T-helper 1 cell treated with Interleukin-12 subunit alpha and Interleukin-12 subunit beta and Interleukin-4 antibody, amounts not matched to agents 30 μg/mL and 1 μg/mL, for 36 hours (primary cell): ENCODE data around the gene NNAT.

Source experiments
- H3K27ac Mint-ChIP-seq: one replicate; pipeline ENCODE4 v1.8.0; 2021; ENCODE audit warnings: mild to moderate bottlenecking, mixed read lengths
- H3K27me3 Mint-ChIP-seq: one replicate; pipeline ENCODE4 v1.8.0; 2021; ENCODE audit warnings: low read depth, mixed read lengths
- H3K36me3 Mint-ChIP-seq: one replicate; pipeline ENCODE4 v1.8.0; 2021; ENCODE audit warnings: low read depth, mixed read lengths
- H3K4me1 Mint-ChIP-seq: one replicate; pipeline ENCODE4 v1.8.0; 2021; ENCODE audit warnings: low read depth, mixed read lengths
- H3K4me3 Mint-ChIP-seq: one replicate; pipeline ENCODE4 v1.8.0; 2021; ENCODE audit warnings: mild to moderate bottlenecking, moderate library complexity, mixed read lengths
- H3K9me3 Mint-ChIP-seq: one replicate; pipeline ENCODE4 v1.8.0; 2021; ENCODE audit warnings: mixed read lengths

NNAT gene

DNA sequence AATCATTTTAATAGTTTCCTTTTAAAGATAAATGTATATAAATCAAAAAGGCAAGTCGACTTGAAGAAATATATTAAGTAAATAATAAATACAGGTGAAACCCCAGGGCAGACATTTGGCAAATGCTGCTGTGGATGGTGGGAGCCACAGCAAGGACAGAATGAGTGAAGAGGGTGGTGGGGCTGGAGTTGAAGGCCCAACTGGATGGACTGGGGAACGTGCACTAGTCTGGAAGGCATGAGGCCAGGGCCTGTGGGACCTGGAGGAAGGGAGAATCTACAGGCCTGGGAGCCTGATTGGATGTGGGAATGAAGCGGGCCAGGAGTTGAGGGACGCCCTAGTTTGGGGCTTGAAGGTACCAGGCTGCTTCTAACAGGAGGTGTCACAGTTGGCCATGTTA, 37.3 kb downstream of the NNAT start:
- Mint-ChIP-seq H3K27ac (no peak overlapping the region), H3K4me1 (no peaks in the 10 kb centered on the region), H3K9me3 (no peaks in the 10 kb centered on the region), H3K4me3 (no peak overlapping the region), H3K27me3 (peaks cover 9% of the 10 kb centered on the region), H3K36me3 (no peaks in the 10 kb centered on the region)

DNA sequence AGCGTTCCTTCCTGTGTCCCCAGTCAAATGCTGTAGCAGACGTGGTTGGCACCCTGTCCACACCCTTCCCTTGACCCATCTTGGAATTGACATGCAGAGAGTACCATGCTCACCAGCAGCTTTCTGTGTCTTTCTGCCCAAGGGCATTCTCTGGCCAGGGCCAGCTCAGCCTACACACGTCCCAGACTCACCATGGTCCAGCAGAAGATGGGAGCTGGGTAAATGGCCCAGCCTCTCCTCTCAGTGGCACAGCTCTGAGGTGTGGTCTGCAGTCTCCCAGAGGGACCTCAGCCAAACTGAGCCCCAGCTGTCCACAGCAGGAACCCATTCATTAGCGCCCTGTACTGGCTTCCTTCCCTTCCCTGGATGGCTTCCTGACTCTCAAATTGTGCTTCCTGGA, 37.7 kb downstream of the NNAT start:
- Mint-ChIP-seq H3K36me3 (no peaks in the 10 kb centered on the region), H3K9me3 (no peaks in the 10 kb centered on the region), H3K27ac (no peak overlapping the region), H3K27me3 (peaks cover 6% of the 10 kb centered on the region), H3K4me3 (no peak overlapping the region), H3K4me1 (no peaks in the 10 kb centered on the region)

DNA sequence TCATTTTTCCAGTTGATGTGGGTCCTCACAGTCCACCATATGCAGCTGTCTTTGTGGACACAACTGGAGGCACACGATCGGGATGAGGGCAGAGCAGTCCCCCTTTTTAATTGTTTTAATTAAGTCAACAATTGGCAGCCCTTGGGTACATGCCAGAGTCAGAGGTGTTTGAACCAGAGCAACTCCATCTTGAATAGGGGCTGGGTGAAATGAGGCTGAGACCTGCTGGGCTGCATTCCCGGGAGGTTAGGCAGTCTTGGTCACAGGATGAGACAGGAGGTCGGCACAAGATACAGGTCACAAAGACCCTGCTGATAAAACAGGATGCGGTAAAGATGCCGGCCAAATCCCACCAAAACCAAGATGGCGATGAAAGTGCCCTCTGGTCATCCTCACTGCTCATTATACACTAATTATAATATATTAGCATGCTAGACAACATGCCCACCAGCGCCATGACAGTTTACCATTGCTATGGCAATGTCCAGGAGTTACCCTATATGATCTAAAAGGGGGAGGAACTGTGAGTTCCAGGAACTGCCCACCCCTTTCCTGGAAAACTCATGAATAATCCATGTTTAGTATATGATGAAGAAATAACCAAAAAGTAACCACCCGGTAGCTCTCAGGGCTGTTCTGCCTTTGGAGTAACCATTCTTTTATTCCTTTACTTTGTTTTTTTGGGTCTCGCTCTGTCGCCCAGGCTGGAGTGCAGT, 38.4 kb downstream of the NNAT start:
- H3K27me3 Mint-ChIP-seq: peaks cover 6% of the 10 kb centered on the region
- H3K27ac Mint-ChIP-seq: no peak overlapping the region
- no peaks in the 10 kb centered on the region for H3K9me3 Mint-ChIP-seq
- H3K36me3 Mint-ChIP-seq: no peaks in the 10 kb centered on the region
- no peaks in the 10 kb centered on the region for H3K4me1 Mint-ChIP-seq
- H3K4me3 Mint-ChIP-seq: no peak overlapping the region

DNA sequence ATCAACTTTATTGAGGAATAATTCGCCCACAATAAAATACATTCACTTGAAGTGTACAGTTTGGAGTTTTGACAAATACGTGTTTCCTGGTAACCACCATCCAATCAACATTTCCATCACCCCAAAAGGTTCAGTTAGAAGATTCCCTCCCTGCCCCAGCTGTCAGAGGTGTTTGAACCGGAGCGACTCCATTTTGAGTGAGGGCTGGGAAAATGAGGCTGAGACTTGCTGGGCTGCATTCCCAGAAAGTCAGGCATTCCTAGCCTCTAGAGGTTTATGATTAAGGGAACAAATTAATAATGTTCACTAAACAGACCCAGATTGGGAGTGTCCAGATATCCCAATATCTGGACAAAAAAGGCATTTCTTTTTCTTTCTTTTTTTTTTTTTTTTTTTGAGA, 39.6 kb downstream of the NNAT start:
- Mint-ChIP-seq H3K4me1 (no peaks in the 10 kb centered on the region), H3K27ac (no peak overlapping the region), H3K9me3 (no peaks in the 10 kb centered on the region), H3K27me3 (peaks cover 14% of the 10 kb centered on the region), H3K36me3 (no peaks in the 10 kb centered on the region), H3K4me3 (no peak overlapping the region)

DNA sequence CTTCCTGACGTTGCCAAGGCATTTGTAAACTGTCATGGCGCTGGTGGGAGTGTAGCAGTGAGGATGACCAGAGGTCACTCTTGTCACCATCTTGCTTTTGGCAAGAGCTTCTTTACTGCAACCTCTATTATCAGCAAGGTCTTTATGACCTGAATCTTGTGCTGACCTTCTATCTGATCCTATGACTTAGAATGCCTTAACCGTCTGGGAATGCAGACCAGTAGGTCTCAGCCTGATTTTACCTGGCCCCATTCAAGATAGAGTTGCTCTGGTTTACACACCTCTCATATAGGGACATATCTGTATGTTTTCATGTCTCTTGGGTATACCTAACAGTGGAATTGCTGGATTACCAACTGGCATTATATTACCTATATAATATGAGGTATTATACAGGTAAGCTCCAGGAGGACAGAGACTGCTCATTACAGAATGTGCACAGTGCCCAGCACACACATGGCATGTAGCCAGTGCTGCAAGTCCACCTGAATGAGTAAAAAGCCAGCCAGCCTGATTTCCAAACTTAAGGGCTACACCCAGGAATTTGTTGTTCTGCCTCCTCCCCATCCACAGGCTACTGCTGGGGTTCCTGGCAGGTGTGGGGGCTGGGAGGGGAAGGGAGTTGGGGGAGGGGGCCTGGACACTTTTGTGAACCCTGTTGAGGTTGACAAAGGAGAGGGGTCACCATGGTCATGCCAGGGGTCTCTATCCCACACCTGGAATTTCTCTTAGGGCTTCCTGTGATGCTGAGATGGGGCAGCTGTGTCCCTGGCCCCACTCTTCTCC, 41.8 kb downstream of the NNAT start:
- Mint-ChIP-seq H3K36me3 (no peaks in the 10 kb centered on the region), H3K27ac (no peak overlapping the region), H3K9me3 (no peaks in the 10 kb centered on the region), H3K4me3 (no peak overlapping the region), H3K27me3 (peaks cover 22% of the 10 kb centered on the region), H3K4me1 (peaks cover 1% of the 10 kb centered on the region)

DNA sequence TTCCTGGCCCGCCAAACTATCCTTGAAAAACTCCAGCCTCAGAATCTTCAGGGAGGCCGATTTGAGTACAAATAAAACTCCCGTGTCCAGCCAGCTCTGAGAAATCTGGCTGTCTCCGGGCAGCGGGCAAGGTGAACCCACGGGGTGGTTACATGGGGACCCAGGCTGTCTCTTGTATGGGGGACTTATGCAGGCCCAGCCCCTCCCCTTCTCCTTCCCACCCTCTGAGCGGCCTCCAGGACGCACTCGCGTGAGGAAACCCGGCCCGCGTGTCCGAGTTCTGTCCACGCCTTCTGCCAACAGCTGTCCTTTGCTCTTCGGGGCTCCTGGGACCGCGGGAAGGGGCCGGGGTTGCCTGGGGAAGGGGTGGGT, 43.0 kb downstream of the NNAT start:
- H3K4me1 Mint-ChIP-seq: peaks cover 1% of the 10 kb centered on the region
- H3K4me3 Mint-ChIP-seq: no peak overlapping the region
- no peak overlapping the region for H3K27ac Mint-ChIP-seq
- peaks cover 30% of the 10 kb centered on the region for H3K27me3 Mint-ChIP-seq
- no peaks in the 10 kb centered on the region for H3K36me3 Mint-ChIP-seq
- H3K9me3 Mint-ChIP-seq: no peaks in the 10 kb centered on the region

DNA sequence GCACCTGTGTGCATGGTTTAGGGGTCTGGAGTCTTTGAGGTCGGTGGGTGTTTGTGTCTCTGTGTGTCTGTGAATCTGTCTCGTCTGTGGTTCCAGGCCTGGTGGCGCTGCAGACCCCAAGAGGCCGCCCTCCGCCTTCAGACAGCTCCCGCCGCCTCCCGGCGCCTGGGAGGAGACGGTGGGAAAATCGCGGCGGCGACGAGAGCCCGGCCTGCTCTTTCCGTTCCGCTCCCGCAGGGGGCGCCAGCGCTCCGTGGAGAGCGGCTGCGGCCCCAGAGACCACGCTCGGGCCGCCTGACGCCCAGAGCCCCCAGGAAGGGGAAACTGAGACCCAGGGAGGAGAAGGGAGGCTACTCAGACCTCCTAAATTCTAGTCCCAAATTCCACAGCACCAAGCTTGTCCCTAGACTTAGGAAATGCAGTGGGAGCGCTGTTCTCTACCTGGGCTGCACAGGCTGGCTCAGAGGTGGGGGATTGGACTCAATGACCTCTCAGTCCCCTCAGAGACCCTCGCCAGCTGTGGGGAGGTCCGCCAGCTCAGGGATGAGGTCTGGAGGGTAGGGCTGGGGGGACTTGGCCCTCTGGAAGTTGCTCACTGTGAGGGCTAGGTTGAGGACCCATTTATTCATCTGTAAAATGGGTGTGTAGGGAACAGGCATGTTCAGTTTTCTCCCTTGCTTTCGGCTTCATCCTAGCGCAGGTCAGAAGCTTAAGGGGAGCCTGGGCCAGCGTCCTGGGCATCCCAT, 43.5 kb downstream of the NNAT start:
- H3K27ac Mint-ChIP-seq: no peak overlapping the region
- no peaks in the 10 kb centered on the region for H3K36me3 Mint-ChIP-seq
- no peaks in the 10 kb centered on the region for H3K9me3 Mint-ChIP-seq
- H3K4me3 Mint-ChIP-seq: no peak overlapping the region
- H3K4me1 Mint-ChIP-seq: peaks cover 1% of the 10 kb centered on the region
- peaks cover 34% of the 10 kb centered on the region for H3K27me3 Mint-ChIP-seq

DNA sequence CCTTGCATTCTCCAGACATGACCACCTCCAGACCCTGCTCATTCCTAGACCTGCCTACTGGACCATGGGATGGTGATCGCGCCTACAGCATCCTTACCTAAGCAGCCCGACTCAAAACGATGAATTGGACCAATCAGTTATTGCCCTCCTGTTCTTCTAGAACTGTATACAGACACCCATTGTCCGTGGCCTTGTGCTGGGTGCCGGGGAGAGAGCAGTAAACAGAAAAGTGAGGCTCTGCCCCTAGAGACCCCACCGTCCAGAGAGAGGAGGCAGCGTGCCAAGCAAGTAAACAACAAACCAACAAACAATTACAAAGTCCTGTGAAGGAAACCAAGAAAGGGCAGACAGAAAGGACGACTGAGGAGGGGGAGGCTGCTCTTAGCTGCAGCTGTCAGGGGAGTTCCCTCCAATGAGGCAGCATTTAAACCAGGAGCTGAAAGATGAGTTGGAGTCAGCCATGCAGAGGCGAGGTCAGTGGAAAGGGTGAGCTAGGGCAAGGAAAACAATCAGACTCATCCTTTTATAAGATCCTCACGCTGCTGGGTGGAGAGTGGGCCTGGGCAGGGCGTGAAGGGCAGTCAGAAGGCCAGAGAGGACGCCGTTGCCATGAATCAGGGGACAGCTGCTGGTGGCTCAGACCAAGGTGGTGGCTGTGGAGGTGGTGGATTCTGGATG, 44.2 kb downstream of the NNAT start:
- no peaks in the 10 kb centered on the region for H3K9me3 Mint-ChIP-seq
- H3K4me3 Mint-ChIP-seq: no peak overlapping the region
- H3K4me1 Mint-ChIP-seq: peaks cover 1% of the 10 kb centered on the region
- peaks cover 40% of the 10 kb centered on the region for H3K27me3 Mint-ChIP-seq
- H3K36me3 Mint-ChIP-seq: no peaks in the 10 kb centered on the region
- no peak overlapping the region for H3K27ac Mint-ChIP-seq

DNA sequence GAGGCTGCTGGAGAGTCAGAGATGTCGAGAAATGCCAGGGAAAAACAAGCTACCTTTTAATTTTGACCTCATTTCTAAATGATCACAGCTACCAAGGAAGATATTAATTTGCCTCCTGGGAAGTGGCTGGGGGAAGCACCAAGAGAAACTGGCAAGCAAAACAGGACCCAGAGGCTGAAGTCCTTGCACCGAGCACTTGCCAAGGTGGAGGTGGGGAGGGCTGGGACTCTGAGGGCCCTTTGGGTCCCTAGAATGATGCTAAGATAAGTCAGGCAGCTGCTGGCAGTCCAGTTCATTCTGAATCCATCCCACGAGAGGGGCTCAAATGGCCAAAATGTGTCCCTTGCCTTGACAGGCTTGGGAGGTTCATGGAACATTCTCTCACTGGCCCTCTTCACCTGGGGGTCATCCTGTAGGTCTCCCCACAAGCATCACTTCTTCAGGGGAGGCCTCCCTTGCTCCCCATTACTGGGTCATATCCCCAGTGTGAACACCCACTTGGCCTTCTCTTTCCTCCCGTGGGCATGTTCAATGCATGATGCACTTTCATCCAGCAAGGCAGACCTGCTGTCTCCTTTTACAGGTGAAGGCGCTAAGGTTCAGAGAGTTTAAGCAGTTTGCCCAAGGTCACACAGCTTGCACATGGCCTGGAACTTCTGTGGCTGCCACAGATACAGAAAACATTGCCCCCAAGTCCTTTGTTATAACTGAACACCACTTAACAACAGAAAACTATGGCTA, 45.7 kb downstream of the NNAT start:
- no peak overlapping the region for H3K27ac Mint-ChIP-seq
- H3K27me3 Mint-ChIP-seq: peaks cover 41% of the 10 kb centered on the region
- H3K36me3 Mint-ChIP-seq: no peaks in the 10 kb centered on the region
- no peaks in the 10 kb centered on the region for H3K9me3 Mint-ChIP-seq
- H3K4me1 Mint-ChIP-seq: peaks cover 1% of the 10 kb centered on the region
- H3K4me3 Mint-ChIP-seq: no peak overlapping the region

DNA sequence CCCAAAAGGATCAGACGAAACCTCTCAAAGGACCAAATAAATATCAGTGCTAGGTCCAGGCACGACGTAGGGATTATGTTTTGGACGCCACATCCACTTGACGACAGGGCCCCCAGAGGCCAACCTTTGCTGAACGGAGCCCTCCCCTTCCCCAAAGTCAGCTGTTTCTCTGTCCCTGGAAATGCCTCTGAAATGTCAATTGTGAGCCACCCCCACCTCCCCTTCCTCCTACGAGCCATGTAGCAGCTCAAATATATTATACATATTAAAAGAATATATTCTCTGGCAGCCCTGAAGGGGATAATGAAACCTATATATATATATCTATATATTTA, 46.2 kb downstream of the NNAT start:
- Mint-ChIP-seq H3K27me3 (peaks cover 41% of the 10 kb centered on the region), H3K4me3 (no peak overlapping the region), H3K27ac (no peak overlapping the region), H3K36me3 (no peaks in the 10 kb centered on the region), H3K9me3 (no peaks in the 10 kb centered on the region), H3K4me1 (peaks cover 1% of the 10 kb centered on the region)

DNA sequence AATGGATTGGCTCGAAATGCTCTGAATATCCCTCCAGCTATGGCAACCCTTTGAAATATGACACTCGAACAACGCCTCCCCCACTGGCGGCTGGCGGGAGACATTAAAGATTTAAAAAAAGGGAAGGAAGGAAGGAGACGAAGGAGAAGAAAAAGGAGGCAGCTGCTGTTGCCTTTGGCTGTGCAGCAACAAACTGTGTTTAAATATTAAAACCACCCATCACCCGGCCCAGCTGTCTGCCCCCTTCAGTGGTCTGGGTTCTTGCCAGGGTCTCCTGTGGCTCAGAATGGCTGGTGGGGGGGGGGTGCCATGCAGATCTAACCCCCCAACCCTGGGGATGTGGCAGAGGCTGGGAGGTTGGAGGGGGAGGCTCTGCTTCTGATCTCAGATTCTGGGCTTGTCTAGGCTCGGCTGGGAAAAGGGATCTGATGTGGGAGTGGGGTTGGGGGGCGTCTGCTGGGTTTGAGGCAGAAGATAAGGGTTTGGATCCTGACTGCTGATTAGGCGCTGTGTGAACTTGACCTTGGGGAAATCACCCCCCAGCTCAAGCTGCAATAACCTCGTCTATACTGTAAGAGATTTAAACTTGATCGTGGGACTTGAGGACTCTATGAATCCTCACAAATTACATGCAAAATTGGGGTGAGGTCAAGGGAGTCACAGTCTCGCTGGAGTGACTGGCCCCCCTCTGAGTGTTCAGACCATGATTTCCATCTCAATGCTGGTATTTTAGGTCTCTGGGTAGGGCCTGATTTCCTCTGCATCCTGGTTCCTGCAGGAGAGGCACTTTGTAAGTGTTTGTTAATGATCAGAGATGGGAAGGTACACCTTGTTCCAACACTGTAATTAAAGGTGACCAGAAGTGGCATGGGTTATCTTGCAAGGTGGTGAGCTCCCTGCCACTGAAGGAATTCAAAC, 46.9 kb downstream of the NNAT start:
- no peaks in the 10 kb centered on the region for H3K36me3 Mint-ChIP-seq
- H3K27me3 Mint-ChIP-seq: peaks cover 41% of the 10 kb centered on the region
- no peak overlapping the region for H3K27ac Mint-ChIP-seq
- H3K9me3 Mint-ChIP-seq: no peaks in the 10 kb centered on the region
- H3K4me3 Mint-ChIP-seq: no peak overlapping the region
- H3K4me1 Mint-ChIP-seq: peaks cover 1% of the 10 kb centered on the region

DNA sequence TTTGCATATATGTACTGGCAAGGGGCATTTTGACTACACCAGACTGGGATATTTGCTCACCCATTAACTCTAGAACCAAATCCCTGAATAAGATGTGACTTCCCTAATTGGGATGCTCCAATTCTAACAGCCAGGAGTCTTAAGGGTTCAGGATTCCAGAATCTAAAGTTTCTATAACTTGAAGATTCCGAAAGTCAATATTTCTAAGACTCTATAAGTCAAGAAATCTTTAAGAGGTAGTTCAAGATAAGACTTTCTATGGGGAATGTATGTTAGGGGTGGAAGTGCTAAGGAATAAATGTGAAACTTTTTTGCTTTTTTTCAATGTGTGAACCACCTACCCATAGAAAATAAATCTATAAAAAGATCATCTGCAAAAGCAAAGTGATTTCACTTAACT, 49.4 kb downstream of the NNAT start:
- no peak overlapping the region for H3K4me3 Mint-ChIP-seq
- no peaks in the 10 kb centered on the region for H3K9me3 Mint-ChIP-seq
- peaks cover 1% of the 10 kb centered on the region for H3K4me1 Mint-ChIP-seq
- H3K27me3 Mint-ChIP-seq: peaks cover 34% of the 10 kb centered on the region
- no peak overlapping the region for H3K27ac Mint-ChIP-seq
- no peaks in the 10 kb centered on the region for H3K36me3 Mint-ChIP-seq

DNA sequence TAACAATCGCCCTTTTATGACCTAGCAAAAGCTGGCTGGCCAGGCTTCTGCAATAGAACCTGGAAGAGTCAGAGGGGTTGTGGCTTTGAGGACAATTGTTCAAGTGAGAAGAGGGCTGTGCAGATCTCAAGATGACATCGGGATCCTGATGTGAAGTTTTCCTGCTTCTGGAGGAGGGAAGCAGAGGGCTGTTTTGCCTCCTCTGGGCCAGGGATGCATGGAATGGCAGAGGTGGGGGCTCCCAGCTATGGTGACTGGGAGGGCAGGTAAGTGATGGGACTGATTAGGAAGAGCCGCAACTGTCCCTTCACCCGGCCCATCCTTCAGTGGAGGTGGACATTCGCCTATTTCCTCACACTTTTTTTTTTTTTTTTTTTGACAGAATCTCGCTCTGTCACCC, 50.0 kb downstream of the NNAT start:
- Mint-ChIP-seq H3K4me1 (peaks cover 1% of the 10 kb centered on the region), H3K27ac (no peak overlapping the region), H3K4me3 (no peak overlapping the region), H3K9me3 (no peaks in the 10 kb centered on the region), H3K36me3 (no peaks in the 10 kb centered on the region), H3K27me3 (peaks cover 32% of the 10 kb centered on the region)
